HG03103 (cell line): Measurements from ENCODE around the gene KNCN.

Experiments
- ATAC-seq: cut with Tn5 transposase; IDR thresholded peaks from one replicate; pipeline ENCODE4 v1.9.1; 2021; ENCODE audit warnings: low read depth; ENCODE audit not compliant: unreplicated experiment

Gene KNCN

GRCh38 chr1:46569884-46570725, 18.7 kb upstream of the KNCN start:
- no peak for ATAC-seq

GRCh38 chr1:46569116-46569515, 17.7 kb upstream of the KNCN start:
- ATAC-seq, result no peak

- no peak for ATAC-seq
These were observed 17.0 kb upstream of the KNCN start for GRCh38 chr1:46568461-46568891.

GRCh38 chr1:46563341-46563740, 11.9 kb upstream of the KNCN start:
- no peak for ATAC-seq

GRCh38 chr1:46562498-46562897, 11.1 kb upstream of the KNCN start:
- no peak for ATAC-seq

- no peak for ATAC-seq
These were observed 7.5 kb upstream of the KNCN start for GRCh38 chr1:46558966-46559365.

- no peak for ATAC-seq
These were observed 6.9 kb upstream of the KNCN start for GRCh38 chr1:46558141-46558963.

- no peak for ATAC-seq
These were observed 6.0 kb upstream of the KNCN start for GRCh38 chr1:46557403-46557802.

GRCh38 chr1:46556822-46557221, 5.4 kb upstream of the KNCN start:
- ATAC-seq, result no peak

GRCh38 chr1:46555826-46556619, 4.6 kb upstream of the KNCN start:
- no peak for ATAC-seq

- ATAC-seq, result no peak
These were observed 3.3 kb upstream of the KNCN start for GRCh38 chr1:46554597-46555381.

- ATAC-seq, result no peak
These were observed 2.8 kb upstream of the KNCN start for GRCh38 chr1:46554236-46554596.

GRCh38 chr1:46553506-46553905, 2.1 kb upstream of the KNCN start:
- no peak for ATAC-seq

GRCh38 chr1:46552357-46553237, 1.1 kb upstream of the KNCN start:
- no peak for ATAC-seq

- no peak for ATAC-seq
These were observed 656 bp downstream of the KNCN start for GRCh38 chr1:46550751-46551231.

GRCh38 chr1:46549697-46550681, 1.5 kb downstream of the KNCN start:
- ATAC-seq, result no peak

- ATAC-seq, result no peak
These were observed 3.7 kb downstream of the KNCN start for GRCh38 chr1:46547481-46548383.
